ENCODE results near the gene CAPG.

Gene CAPG

DNA sequence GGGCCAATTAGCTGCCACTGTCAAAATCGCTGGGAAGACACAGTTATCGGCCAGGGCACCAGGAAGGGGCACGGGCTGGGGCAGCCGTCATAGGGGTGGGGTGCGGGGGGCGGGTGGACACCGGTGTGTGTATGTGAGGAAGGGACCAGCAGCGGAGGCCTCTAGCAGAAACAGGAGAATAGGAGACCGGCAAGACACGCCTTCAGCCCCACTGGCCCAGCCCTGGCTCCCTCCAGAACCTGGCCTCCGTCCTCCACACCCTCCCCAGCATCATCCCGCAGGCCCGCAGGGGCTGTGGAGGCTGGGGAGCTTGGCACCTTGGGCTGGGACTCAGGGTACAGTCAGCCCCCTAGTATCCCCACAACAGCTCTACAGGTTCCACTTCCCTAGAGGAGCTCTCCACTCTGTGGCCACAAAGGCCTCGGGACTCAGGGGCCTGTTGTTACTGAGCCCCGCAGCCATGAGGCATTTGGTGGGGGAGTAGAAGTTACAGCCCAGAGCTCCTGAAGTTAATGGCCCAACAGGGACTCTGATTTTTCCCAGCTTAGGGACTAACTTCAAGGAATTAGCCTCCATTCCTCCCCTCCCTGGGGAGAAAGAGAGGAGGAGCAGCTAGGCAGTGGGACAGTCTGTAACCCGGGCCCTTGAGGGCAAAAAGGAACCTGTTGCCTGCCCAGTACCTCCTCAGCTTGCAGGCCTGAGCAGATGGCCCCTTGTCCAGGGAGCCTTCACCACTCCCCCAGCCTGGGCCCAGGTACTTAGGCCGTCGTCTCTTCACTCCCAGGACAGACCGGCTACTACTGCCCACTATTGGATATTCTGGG, 28.2 kb upstream of the CAPG start:
- TF ChIP-seq, protein P1, sequence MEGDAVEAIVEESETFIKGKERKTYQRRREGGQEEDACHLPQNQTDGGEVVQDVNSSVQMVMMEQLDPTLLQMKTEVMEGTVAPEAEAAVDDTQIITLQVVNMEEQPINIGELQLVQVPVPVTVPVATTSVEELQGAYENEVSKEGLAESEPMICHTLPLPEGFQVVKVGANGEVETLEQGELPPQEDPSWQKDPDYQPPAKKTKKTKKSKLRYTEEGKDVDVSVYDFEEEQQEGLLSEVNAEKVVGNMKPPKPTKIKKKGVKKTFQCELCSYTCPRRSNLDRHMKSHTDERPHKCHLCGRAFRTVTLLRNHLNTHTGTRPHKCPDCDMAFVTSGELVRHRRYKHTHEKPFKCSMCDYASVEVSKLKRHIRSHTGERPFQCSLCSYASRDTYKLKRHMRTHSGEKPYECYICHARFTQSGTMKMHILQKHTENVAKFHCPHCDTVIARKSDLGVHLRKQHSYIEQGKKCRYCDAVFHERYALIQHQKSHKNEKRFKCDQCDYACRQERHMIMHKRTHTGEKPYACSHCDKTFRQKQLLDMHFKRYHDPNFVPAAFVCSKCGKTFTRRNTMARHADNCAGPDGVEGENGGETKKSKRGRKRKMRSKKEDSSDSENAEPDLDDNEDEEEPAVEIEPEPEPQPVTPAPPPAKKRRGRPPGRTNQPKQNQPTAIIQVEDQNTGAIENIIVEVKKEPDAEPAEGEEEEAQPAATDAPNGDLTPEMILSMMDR (IDR thresholded peaks at IDR 0.05; ENCODE audit: low read depth, low read length, missing control alignments) = no peak
- H3K4me3 ChIP-seq (ENCODE audit: low read depth, low read length) = peak overlapping the region; percentile 50
- DNase-seq (ENCODE audit: low read depth) = no peak

DNA sequence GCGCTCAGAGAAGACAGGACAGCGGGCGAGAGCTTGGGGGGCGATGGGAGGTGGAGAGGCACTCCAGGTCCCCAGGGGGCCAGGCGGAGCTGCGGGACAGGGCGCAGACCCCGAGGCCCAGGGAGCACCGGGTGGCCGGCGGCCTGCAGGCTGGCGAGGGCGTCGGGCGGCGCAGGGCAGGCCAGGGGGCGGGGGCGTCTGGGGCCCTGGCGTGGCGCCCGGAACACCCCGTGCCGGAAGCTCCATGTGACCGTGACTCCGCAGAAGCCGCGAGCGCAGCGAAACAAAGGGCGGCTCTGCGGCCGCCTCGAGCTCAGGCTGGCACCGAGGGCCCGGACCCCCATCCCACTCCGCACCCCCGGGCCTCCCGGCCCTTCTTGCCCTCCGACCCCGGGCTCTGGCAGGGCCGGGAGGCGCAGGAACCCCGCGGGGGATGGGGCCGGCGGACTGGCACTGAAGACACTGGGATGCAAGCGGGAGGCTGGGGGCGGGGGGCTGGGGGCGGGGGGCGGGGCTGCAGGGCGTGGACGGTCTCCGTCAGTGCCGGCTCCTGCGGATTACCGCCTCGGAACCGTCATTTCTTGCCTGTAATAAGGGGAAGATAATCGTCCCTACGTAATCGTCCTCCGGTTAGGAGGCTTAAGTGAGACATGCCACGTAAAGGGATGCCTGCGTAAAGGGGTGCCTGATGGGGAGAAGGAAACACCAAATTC, 27.5 kb upstream of the CAPG start:
- H3K4me3 ChIP-seq (ENCODE audit: low read depth, low read length) = peak overlapping the region; percentile 50
- DNase-seq (ENCODE audit: low read depth) = no peak
- TF ChIP-seq, protein P1 (IDR thresholded peaks at IDR 0.05; ENCODE audit: low read depth, low read length, missing control alignments) = no peak

DNA sequence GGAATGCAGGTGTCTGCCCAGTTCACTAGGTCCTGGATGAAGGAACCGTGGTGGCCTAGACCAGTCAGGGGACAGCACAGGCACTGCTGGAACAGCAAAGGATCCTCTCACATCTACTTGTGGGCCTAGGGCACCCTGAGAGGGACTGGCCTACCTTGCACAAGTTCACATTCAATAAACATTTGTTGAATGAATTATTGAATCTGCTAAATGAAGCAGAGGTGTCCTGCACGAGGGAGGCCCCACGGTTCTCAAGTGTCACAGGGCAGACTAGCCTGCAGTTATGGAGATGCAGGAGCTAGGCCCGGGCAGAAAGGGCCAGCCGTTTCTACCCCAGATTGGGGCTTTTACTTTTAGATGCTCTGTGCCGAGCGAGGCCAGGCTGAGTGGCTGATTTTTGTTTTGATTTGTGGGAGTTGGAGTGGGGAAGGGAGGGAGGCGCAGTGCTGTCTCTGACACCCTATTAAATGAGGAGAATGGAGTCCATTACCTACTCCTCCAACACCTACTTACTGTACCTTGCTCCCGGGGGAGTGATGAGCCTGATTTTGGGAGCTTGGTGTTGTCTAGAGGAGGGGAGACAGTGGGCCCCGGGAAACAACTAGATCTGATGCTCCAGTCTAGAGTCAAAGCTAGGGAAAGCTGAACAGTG, 26.8 kb upstream of the CAPG start:
- TF ChIP-seq, protein P1 (IDR thresholded peaks at IDR 0.05; ENCODE audit: low read depth, low read length, missing control alignments) = no peak
- peak overlapping the region; percentile 50; the same call in 1 of the 2 replicates for H3K4me3 ChIP-seq (ENCODE audit: low read depth, low read length)
- no peak for DNase-seq (ENCODE audit: low read depth)

DNA sequence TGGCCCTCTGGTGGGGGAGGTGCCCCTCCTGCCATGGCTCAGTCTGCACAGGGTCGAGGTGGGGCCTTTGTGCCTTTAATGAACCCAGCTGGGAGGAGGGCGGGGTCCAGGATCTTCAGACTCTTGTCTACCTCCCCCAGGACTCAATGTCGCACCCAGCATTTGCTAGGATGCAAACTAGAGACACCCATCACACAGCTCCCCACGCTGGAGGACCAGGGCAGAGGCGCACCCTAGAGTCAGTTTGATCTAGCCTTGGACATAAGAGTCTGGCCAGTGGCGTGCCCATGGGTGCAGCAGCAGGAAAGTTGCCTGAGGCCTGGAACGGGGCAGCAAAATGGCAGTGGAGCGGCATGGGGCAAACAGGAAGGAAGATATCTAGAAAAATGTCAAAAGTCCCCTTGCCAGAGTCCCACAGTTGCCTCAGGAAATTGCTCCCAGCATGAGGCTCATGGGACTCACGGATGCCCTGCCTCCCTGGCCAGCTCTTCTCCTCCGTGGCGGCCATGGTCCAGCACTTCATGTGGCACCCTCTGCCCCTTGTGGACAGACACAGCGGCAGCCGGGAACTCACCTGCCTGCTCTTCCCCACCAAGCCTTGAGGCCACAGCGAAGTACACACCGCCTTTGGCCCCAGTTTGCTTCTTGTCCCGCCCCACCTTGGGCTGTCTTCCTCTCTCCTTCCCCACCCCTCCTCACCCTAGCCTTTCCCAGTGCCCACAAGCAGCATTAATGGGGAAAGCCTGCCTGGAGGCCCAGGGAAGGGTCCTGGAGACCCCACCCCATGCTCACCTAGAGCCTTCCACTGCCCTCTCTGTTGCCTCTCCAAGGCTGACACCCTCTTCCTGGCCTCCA, 26.0 kb upstream of the CAPG start:
- H3K4me3 ChIP-seq (ENCODE audit: low read depth, low read length) = no peak overlapping the region
- no peak for DNase-seq (ENCODE audit: low read depth)
- TF ChIP-seq, protein P1 (IDR thresholded peaks at IDR 0.05; ENCODE audit: low read depth, low read length, missing control alignments) = no peak

DNA sequence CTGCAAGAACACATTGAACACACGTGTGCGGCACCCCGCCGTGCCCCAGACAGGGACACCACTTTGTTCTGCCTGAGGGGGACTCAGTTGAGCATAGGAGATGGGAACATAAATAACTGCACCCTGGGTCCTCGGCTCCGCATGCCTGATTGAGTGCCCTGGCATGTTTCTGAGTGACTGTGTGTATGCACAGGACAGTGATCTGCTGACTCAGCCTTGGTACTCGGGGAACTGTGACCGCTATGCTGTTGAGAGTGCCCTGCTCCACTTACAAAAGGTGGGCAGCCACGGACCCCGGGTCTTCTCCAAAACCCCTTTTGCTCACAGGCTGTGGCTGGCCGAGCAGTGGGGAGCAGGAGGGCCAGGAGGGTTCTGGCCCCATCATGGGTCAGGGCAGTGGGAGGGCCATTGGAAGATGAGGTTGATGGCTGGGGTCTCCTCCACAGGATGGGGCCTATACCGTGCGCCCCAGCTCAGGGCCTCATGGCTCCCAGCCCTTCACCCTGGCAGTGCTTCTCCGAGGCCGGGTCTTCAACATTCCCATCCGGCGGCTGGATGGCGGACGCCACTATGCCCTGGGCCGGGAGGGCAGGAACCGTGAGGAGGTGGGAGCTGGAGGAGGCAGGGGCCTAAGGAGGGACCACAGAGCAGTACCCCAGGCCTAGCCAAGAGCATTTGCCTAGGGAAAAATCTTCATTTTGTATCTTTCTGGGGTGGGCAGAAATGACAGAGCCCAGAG, 25.2 kb upstream of the CAPG start:
- H3K4me3 ChIP-seq (ENCODE audit: low read depth, low read length) = no peak overlapping the region
- no peak for DNase-seq (ENCODE audit: low read depth)
- TF ChIP-seq, protein P1 (IDR thresholded peaks at IDR 0.05; ENCODE audit: low read depth, low read length, missing control alignments) = no peak

DNA sequence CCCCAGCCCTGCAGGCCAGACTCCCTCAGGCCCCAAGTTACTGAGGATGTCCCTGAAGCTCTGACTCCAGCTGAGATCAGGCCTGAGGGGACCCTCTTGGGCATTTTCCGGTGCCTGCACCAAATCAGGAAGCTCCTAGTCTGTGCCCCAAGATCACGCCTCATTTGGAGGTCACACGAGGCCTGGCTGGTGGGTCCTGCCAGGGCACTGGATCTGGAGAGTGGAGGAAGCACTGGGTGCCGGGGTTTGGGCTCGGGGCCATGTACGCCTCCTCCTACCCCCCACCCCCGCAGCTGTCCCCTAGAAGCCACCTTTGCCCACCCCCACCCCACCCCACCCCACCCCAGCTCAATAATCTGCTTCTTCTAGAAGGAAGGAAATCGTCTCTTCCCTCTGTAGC, 24.5 kb upstream of the CAPG start:
- H3K4me3 ChIP-seq (ENCODE audit: low read depth, low read length) = no peak overlapping the region
- no peak for DNase-seq (ENCODE audit: low read depth)
- TF ChIP-seq, protein P1 (IDR thresholded peaks at IDR 0.05; ENCODE audit: low read depth, low read length, missing control alignments) = no peak

Data from GM12864 (cell line).